Uterus (tissue), 2 donors: ENCODE data around the gene SYT14.

ENCODE experiments used
- CTCF ChIP-seq, 4 experiments: fragments of 200-600 bp in 2 of 4; fragments of 450-650 bp in 2 of 4; sonication (generic) in 2 of 4; IDR thresholded peaks; one replicate each; pipeline ENCODE4 v1.5.1; 2016 to 2019; ENCODE audit warnings: antibody characterized with exemption in 4 of 4, mild to moderate bottlenecking in 2 of 4, moderate library complexity in 1 of 4
- POLR2A ChIP-seq, 2 donors: fragments of 450-650 bp; IDR thresholded peaks; one replicate each; pipeline ENCODE4 v1.6.1; 2016; ENCODE audit warnings: antibody characterized with exemption in 2 of 2, mild to moderate bottlenecking in 1 of 2, moderate library complexity in 1 of 2

GRCh38 chr1:209989525-209989924 lies 51.5 kb downstream of the SYT14 start:
- TF ChIP-seq CTCF (IDR thresholded peaks at IDR 0.05) (peak in 2 of 4 experiments; percentile 4 to 21), POLR2A (IDR thresholded peaks at IDR 0.05) (no peak)
